Neuronal stem cell (in vitro differentiated cells): ENCODE results near the gene ANKUB1.
"Not testable (repeated sequence)": the region's sequence is repeated elsewhere in the genome, so short reads cannot be mapped to it uniquely, and the experiment has no call there.

Experiments
- DNase-seq: peaks from one replicate; pipeline ENCODE4 v3.0.0-alpha.2; 2013; ENCODE audit warnings: low spot score
- H2AFZ ChIP-seq: one replicate; pipeline ENCODE4 v1.6.1; 2013; ENCODE audit warnings: mild to moderate bottlenecking, low read length, inconsistent platforms
- H2AK5ac ChIP-seq: 2 replicates; pipeline ENCODE4 v1.6.1; 2013; ENCODE audit warnings: low read depth, mild to moderate bottlenecking, inconsistent platforms, low read length, moderate library complexity, mixed read lengths
- H2BK120ac ChIP-seq: 2 replicates; pipeline ENCODE4 v1.6.1; 2013; ENCODE audit warnings: low read depth, mild to moderate bottlenecking, inconsistent platforms, low read length, moderate library complexity, mixed read lengths
- H2BK12ac ChIP-seq: one replicate; pipeline ENCODE4 v1.6.1; 2013; ENCODE audit warnings: low read length, inconsistent platforms
- H2BK15ac ChIP-seq: 2 replicates; pipeline ENCODE4 v1.6.1; 2013; ENCODE audit warnings: mild to moderate bottlenecking, low read length, inconsistent platforms, mixed read lengths
- H2BK5ac ChIP-seq: one replicate; pipeline ENCODE4 v1.6.1; 2013; ENCODE audit warnings: inconsistent platforms, mild to moderate bottlenecking, low read length, moderate library complexity
- H3K14ac ChIP-seq: one replicate; pipeline ENCODE4 v1.6.1; 2013; ENCODE audit warnings: low read length, inconsistent platforms
- H3K18ac ChIP-seq: 2 replicates; pipeline ENCODE4 v1.6.1; 2013; ENCODE audit warnings: low read length, inconsistent platforms
- H3K23ac ChIP-seq: 2 replicates; pipeline ENCODE4 v1.6.1; 2013; ENCODE audit warnings: low read depth, mild to moderate bottlenecking, mixed read lengths, low read length, inconsistent platforms; ENCODE audit not compliant: poor library complexity
- H3K27ac ChIP-seq: replicated peaks from 3 replicates; pipeline ENCODE4 v1.5.1; 2013; ENCODE audit warnings: low read length, inconsistent platforms
- H3K27me3 ChIP-seq, 3 experiments: 2 replicates each; pipeline ENCODE4 v1.6.1; 2013; ENCODE audit warnings: low read length in 3 of 3, mild to moderate bottlenecking in 2 of 3, inconsistent platforms in 1 of 3, low read depth in 1 of 3, mixed read lengths in 1 of 3, moderate library complexity in 1 of 3; ENCODE audit not compliant: control insufficient read depth in 3 of 3, insufficient read depth in 3 of 3
- H3K36me3 ChIP-seq, 2 donors: replicated peaks in 1 of 2; 2 replicates each; pipeline ENCODE4 v1.6.1; 2013; ENCODE audit warnings: low read length in 2 of 2; ENCODE audit not compliant: control insufficient read depth in 2 of 2, insufficient read depth in 2 of 2
- H3K4ac ChIP-seq: 2 replicates; pipeline ENCODE4 v1.6.1; 2013; ENCODE audit warnings: inconsistent platforms, mild to moderate bottlenecking, low read length, moderate library complexity
- H3K4me1 ChIP-seq, 2 donors: 1 replicate in 1 of 2; 2 replicates in 1 of 2; pipeline ENCODE4 v1.6.1; 2013; ENCODE audit warnings: low read length in 2 of 2, low read depth in 1 of 2; ENCODE audit not compliant: control insufficient read depth in 2 of 2, insufficient read depth in 1 of 2
- H3K4me2 ChIP-seq: one replicate; pipeline ENCODE4 v1.6.1; 2013; ENCODE audit warnings: mild to moderate bottlenecking, low read length, inconsistent platforms; ENCODE audit not compliant: insufficient read depth, poor library complexity, severe bottlenecking
- H3K4me3 ChIP-seq, 2 donors: 2 replicates each; pipeline ENCODE4 v1.5.1; 2013; ENCODE audit warnings: low read length in 2 of 2, mild to moderate bottlenecking in 2 of 2, inconsistent platforms in 1 of 2, moderate library complexity in 1 of 2
- H3K79me1 ChIP-seq: one replicate; pipeline ENCODE4 v1.6.1; 2013; ENCODE audit warnings: low read depth, mild to moderate bottlenecking, inconsistent platforms, low read length, moderate library complexity
- H3K9ac ChIP-seq: one replicate; pipeline ENCODE4 v1.6.1; 2013; ENCODE audit warnings: mild to moderate bottlenecking, low read depth, low read length, inconsistent platforms; ENCODE audit not compliant: poor library complexity
- H3K9me3 ChIP-seq, 2 donors: replicated peaks in 1 of 2; 2 replicates each; pipeline versions ENCODE3 to v1.6.1; 2013; ENCODE audit warnings: low read length in 2 of 2, mild to moderate bottlenecking in 2 of 2, inconsistent platforms in 1 of 2, low read depth in 1 of 2, mixed read lengths in 1 of 2, moderate library complexity in 1 of 2; ENCODE audit not compliant: control insufficient read depth in 2 of 2, insufficient read depth in 1 of 2
- H4K8ac ChIP-seq: one replicate; pipeline ENCODE4 v1.6.1; 2013; ENCODE audit warnings: low read depth, mild to moderate bottlenecking, inconsistent platforms, low read length, moderate library complexity
- H4K91ac ChIP-seq: one replicate; pipeline ENCODE4 v1.6.1; 2013; ENCODE audit warnings: low read length, low read depth, mild to moderate bottlenecking, inconsistent platforms; ENCODE audit not compliant: poor library complexity
- WGBS, 2 donors: extraction: QIAGEN DNeasy Blood & Tissue Kit; methylation state at CpG; one replicate each; pipeline ENCODE4 v1.1.7; 2013; ENCODE audit warnings: missing lambda C conversion rate in 2 of 2, mixed read lengths in 1 of 2; ENCODE audit not compliant: insufficient read length in 2 of 2, insufficient replicate concordance in 1 of 2; ENCODE audit errors: extremely low coverage in 2 of 2; 5-methylcytosine and 5-hydroxymethylcytosine counted together

The ANKUB1 gene

DNA sequence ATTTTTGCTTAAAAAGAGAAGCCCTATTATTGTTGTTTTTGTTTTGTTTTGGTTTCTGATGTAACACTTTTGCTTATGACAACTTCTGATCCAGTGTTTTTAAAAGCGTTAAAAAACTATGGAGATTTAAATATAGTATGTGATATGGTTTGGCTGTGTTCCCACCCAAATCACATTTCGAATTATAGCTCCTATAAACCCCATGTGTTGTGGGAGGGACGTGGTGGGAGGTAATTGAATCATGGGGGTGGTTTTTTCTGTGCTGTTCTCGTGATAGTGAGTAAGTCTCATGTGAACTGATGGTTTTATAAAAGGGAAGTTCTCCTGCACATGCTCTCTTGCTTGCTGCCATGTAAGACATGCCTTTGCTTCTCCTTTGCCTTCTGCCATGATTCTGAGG lies 37.3 kb upstream of the ANKUB1 start:
- H3K4ac ChIP-seq, H2AFZ ChIP-seq, H3K4me1 ChIP-seq, H3K18ac ChIP-seq, H3K36me3 ChIP-seq, H3K23ac ChIP-seq, H3K14ac ChIP-seq, H4K8ac ChIP-seq, DNase-seq, H2BK5ac ChIP-seq, H3K27ac ChIP-seq, H3K4me2 ChIP-seq, H2BK15ac ChIP-seq, H3K9ac ChIP-seq, H4K91ac ChIP-seq, H2BK12ac ChIP-seq, H3K27me3 ChIP-seq, H3K4me3 ChIP-seq, H2AK5ac ChIP-seq, H2BK120ac ChIP-seq, H3K79me1 ChIP-seq: not testable (repeated sequence)
- H3K9me3 ChIP-seq = peaks cover 11 to 33% of the 10 kb centered on the region in 2 donors
- no CpG with 5 or more reads among the region's 4 CpGs for WGBS, 2 donors

DNA sequence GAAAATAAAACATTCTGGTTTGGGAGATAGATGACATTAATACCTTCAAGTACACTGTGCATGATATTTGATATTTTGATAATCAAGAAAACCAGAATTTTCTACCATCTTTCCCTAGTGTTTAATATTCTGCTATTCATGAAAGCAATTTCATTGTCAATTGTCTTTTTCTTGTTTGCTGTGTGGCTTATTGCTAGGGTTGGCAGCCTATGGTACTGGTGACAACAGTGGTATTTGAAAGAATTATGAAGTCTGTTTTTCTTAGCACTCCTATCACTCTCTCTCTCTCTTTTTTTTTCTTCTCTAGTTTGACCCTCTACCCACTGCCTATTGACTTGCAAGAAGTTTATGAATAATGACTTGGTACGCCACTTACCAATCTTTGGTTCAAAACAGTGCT lies 36.0 kb upstream of the ANKUB1 start:
- Histone ChIP-seq H3K79me1 (peaks cover 2% of the 10 kb centered on the region), H3K4me3 (no peak overlapping the region), H3K9me3 (peaks cover 8 to 29% of the 10 kb centered on the region in 2 donors), H3K4ac (no peak overlapping the region), H2BK15ac (no peak overlapping the region), H3K4me2 (no peak overlapping the region), H3K4me1 (no peaks in the 10 kb centered on the region), H3K36me3 (no peaks in the 10 kb centered on the region), H3K9ac (no peak overlapping the region), H3K27ac (no peak overlapping the region), H2BK120ac (no peak overlapping the region), H2AFZ (no peak overlapping the region), H4K8ac (no peak overlapping the region), H2BK5ac (no peak overlapping the region), H3K14ac (no peak overlapping the region), H2AK5ac (no peak overlapping the region), H4K91ac (no peak overlapping the region), H3K27me3 (no peaks in the 10 kb centered on the region), H2BK12ac (no peak overlapping the region), H3K23ac (no peak overlapping the region), H3K18ac (no peak overlapping the region)
- no CpG with 5 or more reads among the region's 1 CpG for WGBS, 2 donors
- no peak for DNase-seq

DNA sequence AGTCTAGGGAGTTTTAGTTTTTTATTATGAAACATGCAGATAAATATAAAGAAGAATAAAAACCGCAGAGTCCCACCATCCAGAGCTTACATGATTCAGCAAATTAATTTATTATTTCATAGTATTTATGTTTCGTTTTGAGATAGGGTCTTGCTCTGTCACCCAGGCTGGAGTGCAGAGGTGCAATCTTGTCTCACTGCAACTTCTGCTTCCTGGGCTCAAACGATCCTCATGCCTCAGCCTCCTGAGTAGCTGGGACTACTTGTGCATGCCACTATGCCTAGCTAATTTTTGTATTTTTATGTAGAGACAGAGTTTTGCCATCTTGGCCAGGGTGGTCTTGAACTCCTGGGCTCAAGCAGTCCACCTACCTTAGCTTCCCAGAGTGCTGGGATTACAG lies 34.3 kb upstream of the ANKUB1 start:
- Histone ChIP-seq H2BK120ac (no peak overlapping the region), H4K91ac (no peak overlapping the region), H3K18ac (no peak overlapping the region), H3K27ac (no peak overlapping the region), H4K8ac (no peak overlapping the region), H3K4me2 (no peak overlapping the region), H2AFZ (no peak overlapping the region), H3K4me3 (no peak overlapping the region), H3K9ac (no peak overlapping the region), H2BK15ac (no peak overlapping the region), H3K27me3 (no peaks in the 10 kb centered on the region), H3K4ac (no peak overlapping the region), H3K23ac (no peak overlapping the region), H3K79me1 (peaks cover 2% of the 10 kb centered on the region), H3K9me3 (peaks cover 6 to 26% of the 10 kb centered on the region in 2 donors), H2AK5ac (no peak overlapping the region), H2BK12ac (no peak overlapping the region), H2BK5ac (no peak overlapping the region), H3K14ac (no peak overlapping the region), H3K36me3 (no peaks in the 10 kb centered on the region), H3K4me1 (no peaks in the 10 kb centered on the region)
- WGBS, 2 donors = no CpG with 5 or more reads among the region's 3 CpGs
- no peak for DNase-seq

DNA sequence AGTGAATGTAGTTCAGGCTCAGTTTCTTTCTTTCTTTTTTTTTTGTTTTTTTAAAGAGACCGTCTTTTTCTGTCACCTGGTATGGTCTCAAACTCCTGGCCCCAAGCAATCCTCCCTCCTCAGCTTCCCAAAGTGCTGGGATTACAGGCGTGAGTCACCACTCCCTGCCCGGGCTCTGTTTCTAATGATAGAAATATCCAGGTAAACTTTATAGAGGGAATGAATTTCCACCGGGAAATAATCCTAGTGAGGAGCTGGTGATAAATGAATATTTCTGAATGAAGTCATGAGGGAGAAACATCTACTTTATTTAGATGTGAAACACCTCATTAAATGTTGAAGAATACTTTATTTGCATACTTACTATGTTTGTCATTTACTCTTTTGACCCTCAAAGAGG lies 27.8 kb upstream of the ANKUB1 start:
- H3K36me3 ChIP-seq = no peaks in the 10 kb centered on the region
- H2BK5ac ChIP-seq = no peak overlapping the region
- peaks cover 2% of the 10 kb centered on the region for H3K79me1 ChIP-seq
- H2BK15ac ChIP-seq = no peak overlapping the region
- no peak overlapping the region for H3K4me3 ChIP-seq
- H2AK5ac ChIP-seq = no peak overlapping the region
- peaks cover 0 to 15% of the 10 kb centered on the region in 2 donors for H3K9me3 ChIP-seq
- H2BK12ac ChIP-seq = no peak overlapping the region
- H3K4me1 ChIP-seq = peaks cover 0 to 1% of the 10 kb centered on the region in 2 donors
- no peak overlapping the region for H4K91ac ChIP-seq
- no peak overlapping the region for H3K18ac ChIP-seq
- H3K14ac ChIP-seq = no peak overlapping the region
- H3K27me3 ChIP-seq = no peaks in the 10 kb centered on the region
- H3K23ac ChIP-seq = no peak overlapping the region
- H3K4ac ChIP-seq = no peak overlapping the region
- no peak overlapping the region for H2BK120ac ChIP-seq
- H3K27ac ChIP-seq = no peak overlapping the region
- WGBS, 2 donors = no CpG with 5 or more reads among the region's 4 CpGs
- no peak overlapping the region for H3K4me2 ChIP-seq
- no peak overlapping the region for H4K8ac ChIP-seq
- no peak overlapping the region for H2AFZ ChIP-seq
- no peak overlapping the region for H3K9ac ChIP-seq
- no peak for DNase-seq
